ENCODE measurements around the gene SLC3A2. TPM values are rescaled to one million over a fixed set of nuclear protein-coding genes. Genes with fewer than 3 reads are reported as not detected.

The SLC3A2 gene
- total RNA-seq, 1 experiment from 2014 or later, result 290 TPM

- H3K4me2 ChIP-seq (ENCODE audit: insufficient read depth, insufficient read length, low read length), result no peak overlapping the region
Measured at GRCh38 chr11:62921573-62922188, 41.0 kb downstream of the SLC3A2 start.

More at GRCh38 chr11:62921573-62922188, 41.0 kb downstream of the SLC3A2 start:
- Mint-ChIP-seq H3K27ac (no peak overlapping the region), H3K4me1 (peaks cover 33 to 58% of the 10 kb centered on the region in 2 experiments), H3K27me3 (ENCODE audit: low read depth) (peaks cover 71% of the 10 kb centered on the region), H3K4me3 (no peak overlapping the region; a peak in 2 of 5 replicates), H3K36me3 (ENCODE audit: insufficient read depth in 1 of 3, low read depth in 3 of 3) (no peaks in the 10 kb centered on the region; a peak in 1 of 7 replicates), H3K9me3 (no peaks in the 10 kb centered on the region; a peak in 1 of 5 replicates)
- Histone ChIP-seq H3K79me2 (ENCODE audit: insufficient read depth, low read length) (no peaks in the 10 kb centered on the region), H3K4ac (ENCODE audit: low read depth, low read length) (no peak overlapping the region), H4K5ac (ENCODE audit: insufficient read length, low read depth, low read length) (no peak overlapping the region), H4K8ac (replicated peaks; ENCODE audit: insufficient read length, low read depth, low read length) (no peak overlapping the region), H3K18ac (ENCODE audit: insufficient read length, low read depth, low read length) (no peak overlapping the region), H3K23ac (ENCODE audit: insufficient read length, low read depth, low read length) (no peak overlapping the region), H3T11ph (ENCODE audit: low read length) (no peak overlapping the region), H4K91ac (ENCODE audit: insufficient read length, low read depth, low read length) (no peak overlapping the region), H3K56ac (ENCODE audit: insufficient read length, low read depth, low read length) (no peak overlapping the region), H3K9me3 (ENCODE audit: control insufficient read depth, low read depth, low read length) (no peaks in the 10 kb centered on the region), H3K79me1 (ENCODE audit: insufficient read depth, low read depth, low read length, poor library complexity, severe bottlenecking) (no peaks in the 10 kb centered on the region), H3K27me3 (ENCODE audit: insufficient read depth, low read length) (peaks cover 7% of the 10 kb centered on the region; the same call in 1 of the 2 replicates), H3K14ac (ENCODE audit: insufficient read depth, low read length) (no peak overlapping the region), H2AFZ (ENCODE audit: low read length) (no peak overlapping the region), H4K20me1 (ENCODE audit: control insufficient read depth, insufficient read depth, insufficient read length) (no peaks in the 10 kb centered on the region), H3K27ac (ENCODE audit: insufficient read length, low read depth, low read length) (no peak overlapping the region), H2BK12ac (ENCODE audit: insufficient read length, low read depth, low read length) (no peak overlapping the region), H3K9ac (ENCODE audit: extremely low read depth, insufficient read length, low read length) (no peak overlapping the region), H2BK120ac (ENCODE audit: low read depth, low read length, poor library complexity, severe bottlenecking) (no peak overlapping the region), H2AK5ac (ENCODE audit: insufficient read length, low read length) (no peak overlapping the region), H3K23me2 (ENCODE audit: insufficient read length, low read depth, low read length, poor library complexity, severe bottlenecking) (peaks cover 16% of the 10 kb centered on the region), H3K4me1 (ENCODE audit: insufficient read depth, low read length) (no peaks in the 10 kb centered on the region), H2BK20ac (ENCODE audit: low read depth, low read length, poor library complexity, severe bottlenecking) (no peak overlapping the region), H2BK5ac (ENCODE audit: insufficient read length, low read length) (no peak overlapping the region), H2BK15ac (ENCODE audit: low read depth, low read length) (no peak overlapping the region)
- TF ChIP-seq, protein P1, sequence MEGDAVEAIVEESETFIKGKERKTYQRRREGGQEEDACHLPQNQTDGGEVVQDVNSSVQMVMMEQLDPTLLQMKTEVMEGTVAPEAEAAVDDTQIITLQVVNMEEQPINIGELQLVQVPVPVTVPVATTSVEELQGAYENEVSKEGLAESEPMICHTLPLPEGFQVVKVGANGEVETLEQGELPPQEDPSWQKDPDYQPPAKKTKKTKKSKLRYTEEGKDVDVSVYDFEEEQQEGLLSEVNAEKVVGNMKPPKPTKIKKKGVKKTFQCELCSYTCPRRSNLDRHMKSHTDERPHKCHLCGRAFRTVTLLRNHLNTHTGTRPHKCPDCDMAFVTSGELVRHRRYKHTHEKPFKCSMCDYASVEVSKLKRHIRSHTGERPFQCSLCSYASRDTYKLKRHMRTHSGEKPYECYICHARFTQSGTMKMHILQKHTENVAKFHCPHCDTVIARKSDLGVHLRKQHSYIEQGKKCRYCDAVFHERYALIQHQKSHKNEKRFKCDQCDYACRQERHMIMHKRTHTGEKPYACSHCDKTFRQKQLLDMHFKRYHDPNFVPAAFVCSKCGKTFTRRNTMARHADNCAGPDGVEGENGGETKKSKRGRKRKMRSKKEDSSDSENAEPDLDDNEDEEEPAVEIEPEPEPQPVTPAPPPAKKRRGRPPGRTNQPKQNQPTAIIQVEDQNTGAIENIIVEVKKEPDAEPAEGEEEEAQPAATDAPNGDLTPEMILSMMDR (conservative IDR thresholded peaks at IDR 0.05), result no peak
- DNase-seq, result no peak
- no CpG with 5 or more reads among the region's 19 CpGs for WGBS (ENCODE audit: extremely low coverage, insufficient read length, low lambda C conversion rate)

Measured in H9 (cell line).